K562 (cell line): ENCODE data around the gene OR51B2. TPM values are rescaled to one million over a fixed set of nuclear protein-coding genes. Genes with fewer than 3 reads are reported as not detected.
A peak's percentile ranks its signal among the peaks of the same experiment; 100 is the strongest.

Source experiments
- BCOR ChIP-seq: fragments of 450-650 bp; IDR thresholded peaks from 2 replicates; pipeline ENCODE4 v1.6.1; 2016
- CBX3 ChIP-seq, 2 experiments: IDR thresholded peaks; 1 replicate in 1 of 2; 2 replicates in 1 of 2; pipeline ENCODE4 v1.6.1; 2012; ENCODE audit warnings: inconsistent platforms in 2 of 2, low read length in 2 of 2, borderline replicate concordance in 1 of 2, control low read depth in 1 of 2
- CHAMP1 ChIP-seq: fragments of 450-650 bp; IDR thresholded peaks from 2 replicates; pipeline ENCODE4 v1.6.1; 2016; ENCODE audit warnings: mild to moderate bottlenecking
- HDAC2 ChIP-seq: fragments of 450-650 bp; IDR thresholded peaks from 2 replicates; pipeline ENCODE4 v1.6.1; 2016; ENCODE audit warnings: mild to moderate bottlenecking
- HLTF ChIP-seq: fragments of 450-650 bp; IDR thresholded peaks from 2 replicates; pipeline ENCODE4 v1.6.1; 2016
- HSF4 ChIP-seq: fragments of 250-450 bp; sonication (Bioruptor Pico); IDR thresholded peaks from 2 replicates; pipeline ENCODE4 v2.1.2; 2022; ENCODE audit warnings: mild to moderate bottlenecking, moderate library complexity, borderline replicate concordance
- KDM1A ChIP-seq, 2 experiments: fragments of 450-650 bp; IDR thresholded peaks; 2 replicates each; pipeline ENCODE4 v1.6.1; 2016; ENCODE audit warnings: mild to moderate bottlenecking in 2 of 2
- LARP7 ChIP-seq: fragments of 450-650 bp; IDR thresholded peaks from 2 replicates; pipeline ENCODE4 v1.6.1; 2016
- MEIS2 ChIP-seq: fragments of 450-650 bp; IDR thresholded peaks from 2 replicates; pipeline ENCODE4 v1.6.1; 2014; ENCODE audit warnings: mild to moderate bottlenecking; ENCODE audit not compliant: partially characterized antibody
- MTA3 ChIP-seq: fragments of 450-650 bp; formaldehyde crosslinking; IDR thresholded peaks from 2 replicates; pipeline ENCODE4 v1.6.1; 2017; ENCODE audit warnings: mild to moderate bottlenecking, borderline replicate concordance
- NFATC3 ChIP-seq: fragments of 450-650 bp; IDR thresholded peaks from 2 replicates; pipeline ENCODE4 v1.6.1; 2017; ENCODE audit warnings: mild to moderate bottlenecking
- NFE2L1 ChIP-seq: fragments of 450-650 bp; IDR thresholded peaks from 2 replicates; pipeline ENCODE4 v1.6.1; 2016; ENCODE audit warnings: missing genetic modification characterization, low read depth, mild to moderate bottlenecking, missing compliant biosample characterization, moderate library complexity, borderline replicate concordance
- RCOR1 ChIP-seq, 2 experiments: IDR thresholded peaks; 2 replicates each; pipeline ENCODE4 v1.6.1; 2012; ENCODE audit warnings: low read depth in 2 of 2, low read length in 2 of 2, borderline replicate concordance in 1 of 2, improper control_type of control experiment in 1 of 2
- ZBTB17 ChIP-seq: fragments of 450-650 bp; formaldehyde crosslinking; IDR thresholded peaks from 2 replicates; pipeline ENCODE4 v1.4.0; 2020; ENCODE audit warnings: mild to moderate bottlenecking
- ZBTB2 ChIP-seq: fragments of 450-650 bp; IDR thresholded peaks from 2 replicates; pipeline ENCODE4 v1.6.1; 2016; ENCODE audit warnings: antibody characterized with exemption
- ZEB2 ChIP-seq: fragments of 450-650 bp; IDR thresholded peaks from 2 replicates; pipeline ENCODE4 v1.6.1; 2016
- ZNF121 ChIP-seq: sonication (generic); formaldehyde crosslinking; conservative IDR thresholded peaks from 2 replicates; pipeline ENCODE4 v1.8.0; 2022; ENCODE audit warnings: missing genetic modification reagents
- ZNF277 ChIP-seq: fragments of 250-450 bp; sonication (Bioruptor Pico); IDR thresholded peaks from 2 replicates; pipeline ENCODE4 v1.8.0; 2022; ENCODE audit warnings: inconsistent platforms, mild to moderate bottlenecking, moderate library complexity, borderline replicate concordance
- ZNF639 ChIP-seq, 2 experiments: fragments of 200-800 bp in 1 of 2; sonication (Bioruptor generic) in 1 of 2; sonication (generic) in 1 of 2; formaldehyde crosslinking in 1 of 2; IDR thresholded peaks in 1 of 2; conservative IDR thresholded peaks in 1 of 2; 2 replicates each; pipeline versions ENCODE4 v1.5.0 to v1.6.1; 2016 to 2020; ENCODE audit warnings: missing compliant biosample characterization in 1 of 2, missing genetic modification characterization in 1 of 2, missing genetic modification reagents in 1 of 2
- polyA plus RNA-seq, 8 experiments: library from polyadenylated mRNA; depleted of rRNA in 4 of 8; stranded (reverse) in 5 of 8; unstranded in 3 of 8; fragments of >200 nt; fragmentation: Nextera tagmentation in 2 of 8; fragmentation: Illumina TruSeq in 1 of 8; extraction: Ambion mirVana in 2 of 8; extraction: Trizol in 1 of 8; gene quantifications; 2 replicates each; pipeline versions ENCODE4 v1.2.1 to v1.2.3, GENCODE V29; 2011 to 2014; ENCODE audit warnings: inconsistent platforms in 1 of 8, missing spikeins in 1 of 8
- total RNA-seq, 7 experiments: library from RNA; depleted of rRNA in 6 of 7; stranded (reverse); fragments of >200 nt in 6 of 7; fragmentation: Illumina TruSeq in 2 of 7; extraction: Trizol in 2 of 7; gene quantifications; 2 replicates each; pipeline versions ENCODE4 v1.2.1 to v1.2.3, GENCODE V29; 2011 to 2021; ENCODE audit warnings: low replicate concordance in 1 of 7
- TF ChIP-seq, protein P1 (sequence below), 2 experiments: fragments of 450-650 bp; IDR thresholded peaks; 2 replicates each; pipeline ENCODE4 v1.6.1; 2016

OR51B2 gene
- total and polyA plus RNA-seq, 9 of the 15 experiments (the other 6 are each of a cell fraction or from before 2014, with no cell fraction given): 0.38 to 6.6 (median 4.0) TPM

DNA sequence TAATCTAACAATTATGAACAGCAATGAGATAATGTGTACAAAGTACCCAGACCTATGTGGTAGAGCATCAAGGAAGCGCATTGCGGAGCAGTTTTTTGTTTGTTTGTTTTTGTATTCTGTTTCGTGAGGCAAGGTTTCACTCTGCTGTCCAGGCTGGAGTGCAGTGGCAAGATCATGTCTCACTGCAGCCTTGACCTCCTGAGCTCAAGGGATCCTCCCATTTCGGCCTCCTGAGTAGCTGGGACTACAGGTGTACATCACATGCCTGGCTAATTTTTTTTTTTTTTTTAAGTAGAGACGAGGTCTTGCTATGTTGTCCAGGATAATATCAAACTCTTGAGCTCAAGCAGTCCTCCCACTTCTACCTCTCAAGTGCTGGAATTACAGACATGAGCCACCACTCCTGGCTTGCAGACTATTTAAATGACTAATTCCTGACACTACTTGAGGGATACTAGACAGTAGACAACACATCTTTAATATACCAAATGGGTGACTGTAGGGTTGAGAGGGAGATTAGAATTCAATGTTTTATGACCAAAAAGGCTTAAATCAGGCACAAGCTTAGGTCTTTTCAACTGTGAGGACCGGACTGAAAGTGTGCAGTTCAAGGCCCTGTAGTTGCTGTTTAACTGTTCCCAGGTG lies 35.1 kb downstream of the OR51B2 start (continued):
- TF ChIP-seq CHAMP1 (0 out of 2 replicates have a peak, but pooled peaks have one; percentile 41), LARP7 (peak; percentile 80; the same call in 1 of the 2 replicates), CBX3 (IDR thresholded peaks at IDR 0.05; ENCODE audit: borderline replicate concordance in 1 of 2, low read length in 2 of 2) (peak in 1 of 2 experiments; percentile 76; a peak in 1 of 3 replicates), ZNF121 (CRISPR knock-in tag) (peak; percentile 51; the same call in 1 of the 2 replicates), ZEB2 (0 out of 2 replicates have a peak, but pooled peaks have one; percentile 38), BCOR (peak; percentile 63), RCOR1 (IDR thresholded peaks at IDR 0.05; ENCODE audit: borderline replicate concordance in 1 of 2, low read depth in 2 of 2, low read length in 2 of 2) (0 out of 4 replicates have a peak, but pooled peaks of 1 of the 2 experiments have one; percentile 4), HDAC2 (peak; percentile 38; the same call in 1 of the 2 replicates), MTA3 (peak; percentile 12; the same call in 1 of the 2 replicates), ZBTB17 (CRISPR knock-in tag) (no peak), ZNF277 (CRISPR knock-in tag) (no peak), ZNF639 (CRISPR knock-in tag; conservative IDR thresholded peaks at IDR 0.05 in 1 of 2, IDR thresholded peaks at IDR 0.05 in 1 of 2) (0 out of 4 replicates have a peak, but pooled peaks of 1 of the 2 experiments have one; percentile 12), NFATC3 (0 out of 2 replicates have a peak, but pooled peaks have one; percentile 9), KDM1A (IDR thresholded peaks at IDR 0.05) (peak in 1 of 2 experiments; percentile 15; a peak in 3 of 4 replicates), HLTF (0 out of 2 replicates have a peak, but pooled peaks have one; percentile 47), MEIS2 (no peak), ZBTB2 (peak; percentile 60), HSF4 (CRISPR knock-in tag) (peak; percentile 20; the same call in 1 of the 2 replicates), NFE2L1 (tag) (no peak)
- TF ChIP-seq, protein P1, sequence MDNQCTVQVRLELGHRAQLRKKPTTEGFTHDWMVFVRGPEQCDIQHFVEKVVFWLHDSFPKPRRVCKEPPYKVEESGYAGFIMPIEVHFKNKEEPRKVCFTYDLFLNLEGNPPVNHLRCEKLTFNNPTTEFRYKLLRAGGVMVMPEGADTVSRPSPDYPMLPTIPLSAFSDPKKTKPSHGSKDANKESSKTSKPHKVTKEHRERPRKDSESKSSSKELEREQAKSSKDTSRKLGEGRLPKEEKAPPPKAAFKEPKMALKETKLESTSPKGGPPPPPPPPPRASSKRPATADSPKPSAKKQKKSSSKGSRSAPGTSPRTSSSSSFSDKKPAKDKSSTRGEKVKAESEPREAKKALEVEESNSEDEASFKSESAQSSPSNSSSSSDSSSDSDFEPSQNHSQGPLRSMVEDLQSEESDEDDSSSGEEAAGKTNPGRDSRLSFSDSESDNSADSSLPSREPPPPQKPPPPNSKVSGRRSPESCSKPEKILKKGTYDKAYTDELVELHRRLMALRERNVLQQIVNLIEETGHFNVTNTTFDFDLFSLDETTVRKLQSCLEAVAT (IDR thresholded peaks at IDR 0.05): peak; percentile 46 to 76; a peak in 2 of 4 replicates
